GM21528 (cell line): ENCODE measurements around the gene NXPH4.

Source experiments
- ATAC-seq: cut with Tn5 transposase; IDR thresholded peaks from one replicate; pipeline ENCODE4 v1.9.1; 2021; ENCODE audit warnings: mild to moderate bottlenecking, moderate library complexity; ENCODE audit not compliant: unreplicated experiment, low FRiP score

The NXPH4 gene

DNA sequence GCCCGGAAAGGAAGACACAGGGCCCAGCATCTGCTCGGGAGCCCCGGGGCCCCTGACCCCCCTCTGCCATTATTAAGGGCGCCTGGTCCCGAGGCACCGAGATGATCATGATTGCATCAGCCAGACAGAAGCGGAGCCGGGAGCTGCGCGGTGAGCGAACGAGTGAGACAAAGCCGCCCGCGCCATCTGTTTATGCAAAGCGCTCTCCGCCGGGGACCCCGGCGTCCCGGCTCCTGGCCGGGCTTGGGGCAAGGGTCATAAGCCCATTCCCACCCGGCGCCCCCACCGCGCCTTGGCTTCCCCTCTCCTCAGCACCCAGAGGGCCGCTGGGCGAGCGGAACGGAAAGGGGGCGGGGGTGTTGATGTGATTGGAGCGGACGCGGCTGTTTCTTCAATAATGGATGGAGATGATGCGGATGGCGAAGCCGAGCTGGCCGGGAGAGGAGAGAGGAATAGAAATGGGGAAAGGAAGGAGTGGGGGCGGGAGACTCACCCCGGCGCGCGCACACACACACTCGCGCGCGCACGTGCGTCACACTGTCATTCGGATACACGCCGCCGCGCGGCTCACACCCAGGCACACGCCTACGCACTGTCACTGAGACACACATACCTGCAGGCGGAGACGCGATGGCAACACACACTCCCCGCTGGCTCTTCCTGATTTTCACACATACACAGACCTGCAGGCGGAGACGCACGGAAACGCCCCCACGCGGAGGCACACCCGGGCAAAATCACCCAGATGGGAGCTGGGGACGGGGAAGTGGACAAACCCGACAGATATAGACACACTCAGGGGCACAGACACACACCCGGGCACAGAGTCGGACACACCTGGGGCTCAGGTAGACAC lies 23.7 kb downstream of the NXPH4 start:
- ATAC-seq, result no peak

DNA sequence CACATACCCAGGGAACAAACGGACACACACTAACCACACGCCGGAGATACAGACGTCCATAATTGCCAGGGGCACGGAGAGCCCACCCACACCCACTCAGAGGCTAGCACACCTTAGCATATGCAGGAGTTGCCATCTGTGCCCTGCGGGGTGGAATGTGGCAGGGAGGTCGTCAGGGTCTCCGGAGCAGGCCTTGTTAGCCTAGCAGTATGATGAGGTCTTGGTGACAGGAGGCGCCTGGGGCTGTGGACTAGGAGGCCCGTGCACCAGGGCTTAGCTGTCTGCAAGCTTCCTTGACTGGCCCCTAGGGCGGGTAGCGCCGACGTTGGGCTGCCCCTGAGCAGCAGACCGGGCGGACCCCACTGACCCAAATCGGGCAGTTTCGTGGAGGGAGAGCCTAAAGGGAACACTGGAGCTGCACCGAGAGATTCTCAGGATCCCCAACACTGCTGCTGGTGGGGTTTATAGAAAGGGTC lies 24.4 kb downstream of the NXPH4 start:
- no peak for ATAC-seq

DNA sequence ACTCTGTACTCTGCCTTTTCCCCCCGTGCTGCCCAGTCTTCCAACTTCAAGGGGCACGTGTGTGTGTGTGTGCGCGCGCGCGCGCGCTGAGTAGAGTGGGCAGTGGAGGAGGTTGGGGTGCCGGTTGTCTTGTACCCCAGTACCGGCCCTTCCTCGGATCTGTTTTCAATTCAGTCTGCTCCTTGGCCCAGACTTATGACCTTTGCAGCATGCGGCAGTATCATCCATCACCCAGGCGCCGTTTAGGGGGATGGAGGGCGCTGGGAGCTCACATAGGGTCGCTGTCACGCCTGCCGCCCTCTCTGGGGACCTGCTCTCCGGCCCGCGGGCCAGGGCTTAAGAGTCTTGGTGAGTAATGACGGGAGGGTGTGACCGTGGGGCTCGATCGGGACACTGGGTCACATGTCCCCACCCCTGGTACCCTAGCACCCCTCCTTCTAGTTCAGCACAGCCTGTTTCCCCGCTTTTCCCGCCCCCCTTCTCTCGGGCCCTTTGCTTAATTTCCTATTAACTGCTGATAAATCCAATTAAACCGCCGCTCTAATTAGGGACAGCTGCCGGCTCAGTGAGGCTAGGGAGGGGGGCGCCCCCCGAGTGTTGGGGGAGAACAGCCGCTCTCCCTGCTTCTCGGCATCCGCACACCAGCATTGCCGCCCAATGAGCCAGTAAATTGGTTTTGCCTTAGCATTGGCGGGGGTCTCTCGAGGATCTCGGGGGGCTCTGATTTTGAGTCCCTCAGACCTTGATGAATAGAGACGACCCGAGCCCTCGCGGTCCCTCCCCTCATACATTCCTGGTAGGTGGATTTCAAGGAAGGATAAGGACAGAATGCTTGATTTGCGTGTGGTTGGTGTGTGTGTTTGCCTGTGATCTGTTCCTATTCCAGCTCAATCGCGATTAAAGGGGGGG lies 25.1 kb downstream of the NXPH4 start:
- ATAC-seq, result no peak

DNA sequence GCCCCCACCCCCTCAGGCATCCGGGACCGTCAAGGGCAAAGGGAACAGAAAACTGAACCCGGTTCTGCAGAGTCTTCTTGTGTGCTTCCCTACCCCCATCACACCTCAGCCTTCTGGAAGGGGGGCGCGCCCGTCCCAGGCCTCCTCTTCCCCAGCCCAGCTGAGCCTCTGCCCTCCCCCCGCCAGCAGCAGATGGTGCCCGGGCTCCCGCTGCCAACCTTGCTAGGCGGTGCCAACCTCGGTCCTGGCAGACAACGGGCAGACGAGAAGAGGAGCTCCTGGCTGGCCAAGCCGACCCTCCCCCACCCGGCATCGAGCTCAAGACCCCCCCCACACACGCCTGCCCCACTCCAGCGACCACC lies 25.7 kb downstream of the NXPH4 start:
- no peak for ATAC-seq

DNA sequence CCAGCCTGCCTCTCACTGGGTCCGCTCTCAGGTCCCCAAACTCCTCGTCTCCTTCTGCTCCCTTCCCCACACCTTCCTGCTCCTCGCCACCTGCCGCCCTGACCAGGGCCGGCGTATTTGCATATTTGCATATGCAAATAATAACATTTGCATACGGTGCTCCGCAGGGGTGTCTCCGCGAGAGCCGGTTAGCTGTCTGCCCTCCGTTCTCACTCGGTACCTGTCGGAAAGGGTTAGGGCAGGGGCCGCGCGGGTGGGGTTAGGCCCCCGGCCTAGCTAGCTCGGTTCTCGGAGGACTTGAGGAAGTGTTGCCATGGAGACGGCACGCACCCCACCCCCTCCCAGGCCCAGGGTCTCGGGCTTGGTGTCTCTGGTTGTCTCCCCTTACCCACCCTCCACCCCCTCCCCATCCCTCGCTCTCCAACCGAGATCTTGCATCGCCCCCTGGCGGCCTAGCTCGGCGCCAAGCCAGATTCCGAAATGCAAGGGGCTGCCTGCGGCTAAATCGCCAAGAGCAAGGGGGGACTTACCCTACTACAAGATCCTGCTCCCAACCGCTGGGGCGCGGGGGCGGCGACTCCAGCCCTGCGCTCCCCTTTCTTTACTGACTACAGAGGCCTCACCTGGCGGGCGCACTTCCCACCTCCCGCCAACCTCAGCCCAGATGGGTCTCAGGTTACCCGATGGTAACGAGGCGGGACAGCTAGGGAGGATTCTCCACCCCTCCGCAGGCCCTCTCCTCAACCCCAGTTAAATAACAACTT lies 26.3 kb downstream of the NXPH4 start:
- ATAC-seq, result no peak

DNA sequence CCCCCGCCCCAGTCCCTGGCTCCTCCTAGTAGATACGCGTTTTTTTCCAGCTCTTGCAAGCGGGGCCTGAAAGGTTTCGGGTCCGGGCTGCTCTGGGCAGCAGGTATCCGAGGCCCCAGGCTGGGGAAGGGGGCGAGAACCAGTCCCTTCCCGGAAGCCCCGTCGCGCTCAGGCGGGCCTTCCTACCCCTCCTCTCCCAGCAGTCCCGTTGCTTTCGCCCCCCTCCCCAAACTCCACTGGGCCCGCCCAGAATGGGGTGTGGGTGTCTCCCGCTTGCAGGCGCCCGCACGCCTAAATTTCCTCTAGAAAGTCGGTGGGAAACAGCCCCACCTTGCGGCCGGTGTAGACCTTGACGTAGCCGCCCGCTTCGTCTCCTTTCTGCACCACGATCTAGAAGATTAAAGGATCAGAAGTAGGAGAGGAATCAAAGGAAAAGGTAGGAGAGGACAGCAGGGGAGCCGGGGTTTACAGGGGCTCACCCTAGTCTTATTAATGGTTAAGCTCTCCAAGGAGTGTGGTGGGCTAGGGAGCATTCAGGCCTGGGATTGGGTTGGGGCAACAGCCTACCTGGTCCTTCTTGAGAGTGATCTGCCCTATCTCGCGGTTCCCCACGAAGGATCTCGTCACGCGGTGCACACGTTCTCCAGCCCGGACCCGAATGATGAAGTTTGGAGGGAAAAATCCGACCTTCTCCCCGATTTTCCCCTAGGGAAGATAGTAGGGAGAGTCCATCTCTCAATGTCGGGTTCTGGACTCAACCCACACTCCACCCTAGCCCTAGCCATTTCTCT lies 27.1 kb downstream of the NXPH4 start:
- ATAC-seq, result no peak

DNA sequence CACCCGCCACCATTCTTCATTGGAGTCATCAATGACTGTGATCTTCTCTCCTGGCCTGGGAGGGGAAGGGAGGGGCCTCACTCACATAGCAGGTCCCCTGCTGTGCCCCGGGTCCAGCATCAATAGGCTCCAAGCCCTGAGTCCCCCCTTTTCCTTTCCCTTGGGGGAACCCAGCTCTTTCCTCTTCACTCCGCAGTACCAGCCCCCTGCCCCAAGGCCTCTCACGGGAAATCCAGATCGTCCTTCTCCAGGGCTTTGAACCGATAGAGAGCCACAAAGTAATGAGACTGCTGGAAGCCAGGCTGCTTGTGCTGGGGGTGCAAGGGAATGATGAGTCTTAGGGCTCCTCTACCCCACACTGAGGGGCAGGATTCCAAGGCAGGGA lies 27.7 kb downstream of the NXPH4 start:
- ATAC-seq, result no peak

DNA sequence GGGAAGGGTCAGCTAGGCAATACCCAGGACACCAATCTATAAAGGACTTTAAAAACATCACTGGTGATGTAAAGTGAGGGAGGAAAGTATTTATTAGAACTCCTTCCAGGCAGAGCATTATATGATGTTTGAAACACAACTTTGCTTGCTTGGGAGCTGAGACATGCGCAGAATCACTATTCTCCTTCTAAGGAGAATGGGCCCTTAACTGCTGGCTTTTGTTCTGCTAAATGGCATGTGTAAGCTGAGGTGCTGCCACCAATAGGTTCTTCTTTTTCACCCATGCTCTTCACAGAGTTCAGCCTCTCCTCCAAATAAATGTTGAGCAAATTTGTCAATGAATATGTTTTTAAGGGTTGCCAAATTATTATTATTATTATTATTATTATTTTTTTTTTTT lies 30.4 kb downstream of the NXPH4 start:
- no peak for ATAC-seq

DNA sequence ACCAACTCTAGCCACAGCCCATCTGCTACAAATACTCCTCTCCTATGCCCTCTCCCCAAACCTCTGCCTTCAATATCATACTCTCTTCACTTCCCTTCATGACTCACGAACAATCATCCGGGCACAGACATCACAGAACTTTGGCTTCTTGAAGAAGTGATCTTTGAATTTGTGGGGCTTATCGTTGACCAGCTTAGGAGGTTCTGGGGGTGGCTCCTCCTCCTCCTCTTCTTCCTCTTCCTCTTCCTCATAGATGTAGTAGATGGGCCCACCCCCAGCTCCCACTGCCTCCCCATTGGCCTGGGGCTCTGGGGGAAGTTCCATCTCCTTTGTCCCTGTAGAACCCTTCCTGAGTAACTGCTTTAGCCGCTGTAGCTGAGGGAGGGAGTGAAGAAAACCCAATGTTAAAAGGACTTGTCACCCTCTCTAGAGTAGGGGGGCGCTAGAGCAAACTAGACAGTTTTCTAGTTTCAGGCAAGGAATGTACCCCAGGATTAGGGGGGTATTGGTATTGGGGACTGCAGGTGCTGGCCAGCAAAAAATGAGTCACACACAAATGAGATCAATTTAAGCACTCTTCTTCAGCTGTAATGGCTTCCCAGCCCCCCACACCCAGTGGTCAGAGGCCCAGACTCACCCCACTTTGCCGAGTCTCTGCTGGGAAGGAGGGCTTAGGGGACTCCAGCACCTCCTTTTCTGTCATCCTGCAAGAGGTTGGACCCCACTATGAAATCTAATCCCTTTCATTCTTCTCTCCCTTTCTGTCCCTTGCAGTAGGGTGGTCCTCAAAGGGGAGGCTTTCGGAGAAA lies 32.5 kb downstream of the NXPH4 start:
- no peak for ATAC-seq

DNA sequence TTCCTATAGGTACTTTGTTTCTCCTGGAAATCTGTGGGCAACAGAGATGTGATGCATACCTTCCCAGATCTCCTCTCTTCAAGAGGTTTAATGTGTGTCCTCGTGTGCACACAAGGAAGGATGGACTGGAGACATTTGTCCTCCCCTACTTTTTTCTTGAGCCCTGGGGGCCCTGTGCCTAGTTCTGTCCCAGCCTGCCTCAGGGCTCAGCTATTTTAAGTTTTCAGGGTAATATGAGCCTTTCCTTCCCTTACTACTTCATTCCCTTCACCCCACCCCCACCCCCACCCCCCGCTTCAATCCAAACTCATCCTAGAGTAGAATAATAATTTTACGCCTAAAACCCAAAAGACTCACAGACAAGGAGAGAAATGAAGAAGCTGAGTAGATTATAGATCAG lies 33.9 kb downstream of the NXPH4 start:
- ATAC-seq, result no peak

DNA sequence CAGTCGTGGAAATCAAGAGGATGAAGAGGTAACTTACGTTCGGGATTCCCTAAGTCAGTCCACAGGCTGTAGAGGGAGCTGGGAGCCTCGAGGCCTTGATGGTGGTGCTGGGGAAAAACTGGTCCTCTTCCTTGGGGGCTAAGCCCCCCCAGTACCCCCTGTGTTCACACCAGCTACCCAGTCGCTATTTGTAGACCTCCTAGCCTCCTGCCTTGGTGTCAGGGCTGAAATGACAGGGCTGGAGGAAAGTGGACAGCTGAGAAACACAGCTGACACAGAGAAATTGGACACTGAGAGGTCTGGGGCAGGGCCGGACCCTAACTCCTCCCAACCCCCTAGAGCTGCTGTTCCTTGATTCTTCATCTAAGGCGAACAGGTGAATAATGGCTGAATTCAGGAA lies 34.4 kb downstream of the NXPH4 start, which contains the start of gene STAC3:
Gene STAC3, minus strand, starts transcription at position 232 of the 400 bp plus-strand sequence. CDS start 1,551 bp downstream, outside the sequence.
- ATAC-seq, result no peak

DNA sequence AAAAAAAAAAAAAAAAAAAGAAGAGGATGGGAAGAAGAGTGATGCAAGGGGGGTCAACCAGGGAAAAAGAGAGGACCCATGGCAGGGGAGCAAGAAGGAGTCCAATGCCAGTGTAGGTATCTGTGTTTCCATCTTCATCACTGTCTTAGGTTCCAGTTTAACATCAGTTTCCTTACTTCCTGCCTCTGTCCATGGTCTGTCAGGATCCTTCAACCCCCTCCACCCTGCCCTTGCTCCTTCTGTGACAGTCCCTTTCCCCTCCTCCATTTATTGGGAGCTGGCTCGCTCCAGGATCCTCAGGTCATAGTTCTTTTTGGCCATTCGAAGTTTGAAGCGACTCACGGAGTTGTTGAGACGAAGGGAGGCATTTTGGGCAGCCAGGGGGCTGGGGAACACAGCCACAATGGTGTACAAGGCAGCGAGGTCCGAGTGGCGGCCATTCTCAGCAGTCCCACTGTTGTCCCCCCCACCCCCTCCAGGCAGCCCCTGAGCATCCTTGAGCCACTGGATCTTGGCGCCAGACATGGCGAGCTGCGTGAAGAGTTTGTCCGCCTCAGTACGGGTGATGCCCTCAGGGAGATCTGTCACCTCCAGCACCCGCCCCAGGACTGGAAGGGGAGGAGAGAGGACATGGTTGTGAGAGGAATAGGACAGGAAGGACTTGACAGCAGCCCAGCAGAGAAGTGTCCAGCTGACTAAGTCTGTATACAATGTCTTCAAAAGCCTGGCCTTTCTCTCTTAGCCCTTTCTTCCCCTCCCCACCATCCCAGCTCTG lies 38.1 kb downstream of the NXPH4 start:
- ATAC-seq, result no peak

DNA sequence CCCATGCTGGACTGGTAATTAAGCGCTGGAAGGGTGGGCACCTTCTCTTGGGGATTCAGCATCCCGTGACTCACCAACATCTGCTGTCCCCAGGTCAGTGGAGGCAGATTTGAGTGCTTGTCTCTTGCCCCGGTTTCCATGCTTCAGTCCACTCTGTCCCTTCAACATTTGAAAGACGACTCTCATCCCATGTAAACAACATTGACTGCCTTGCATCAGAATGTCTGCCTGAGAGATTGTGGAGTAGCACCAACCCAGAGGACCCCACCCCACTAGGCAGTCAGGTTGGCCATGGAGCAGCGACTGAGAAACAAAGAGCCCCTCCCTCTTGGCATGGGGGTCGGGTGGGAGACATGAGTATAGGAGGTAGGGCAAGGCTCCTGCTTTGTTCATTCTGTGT lies 39.3 kb downstream of the NXPH4 start:
- no peak for ATAC-seq

DNA sequence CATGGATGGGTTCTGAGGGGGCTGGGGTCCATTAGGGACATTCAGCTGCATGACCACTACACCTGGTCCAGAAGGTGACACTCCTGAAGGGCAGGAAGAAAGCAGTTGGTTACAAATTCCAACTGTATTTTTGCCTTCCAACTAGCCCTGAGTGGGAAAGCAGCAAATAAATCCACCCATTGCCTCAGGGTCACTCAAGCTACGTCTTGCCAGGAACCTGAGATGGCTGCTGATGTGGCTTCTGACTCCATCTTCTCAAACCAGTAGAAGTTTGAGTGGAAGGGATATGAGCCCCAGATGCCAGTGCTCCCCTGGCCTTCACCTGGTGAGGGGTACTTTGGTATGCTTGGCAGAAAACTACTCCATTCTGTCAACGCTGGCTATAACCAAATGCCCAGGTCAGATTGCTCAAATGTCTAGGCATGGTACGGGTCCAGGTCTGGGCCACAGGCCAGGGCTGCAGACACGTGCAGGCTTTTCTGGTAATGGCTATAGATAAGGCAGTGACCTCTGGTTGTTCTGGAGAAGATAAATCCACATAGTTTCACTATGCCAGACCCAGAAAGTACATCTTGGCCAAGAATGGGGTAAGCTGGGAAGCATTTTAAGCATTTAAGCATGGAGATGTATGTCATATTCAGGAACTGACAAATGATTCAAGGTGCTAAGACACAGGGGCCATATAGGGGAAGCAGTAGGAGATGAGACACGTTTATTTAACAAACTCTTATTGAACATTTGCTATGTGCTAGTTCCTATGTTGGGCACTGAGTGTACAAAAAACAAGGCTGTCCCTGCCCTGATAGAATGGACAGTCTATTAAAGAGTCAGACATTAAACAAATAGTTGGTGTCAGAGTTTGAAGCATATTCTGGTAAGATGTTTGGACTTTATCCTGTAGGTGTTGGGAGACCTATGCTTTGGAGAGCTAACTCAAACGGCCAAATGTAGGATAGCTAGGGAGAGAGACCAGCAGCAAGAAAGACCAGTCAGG lies 42.7 kb downstream of the NXPH4 start:
- no peak for ATAC-seq

DNA sequence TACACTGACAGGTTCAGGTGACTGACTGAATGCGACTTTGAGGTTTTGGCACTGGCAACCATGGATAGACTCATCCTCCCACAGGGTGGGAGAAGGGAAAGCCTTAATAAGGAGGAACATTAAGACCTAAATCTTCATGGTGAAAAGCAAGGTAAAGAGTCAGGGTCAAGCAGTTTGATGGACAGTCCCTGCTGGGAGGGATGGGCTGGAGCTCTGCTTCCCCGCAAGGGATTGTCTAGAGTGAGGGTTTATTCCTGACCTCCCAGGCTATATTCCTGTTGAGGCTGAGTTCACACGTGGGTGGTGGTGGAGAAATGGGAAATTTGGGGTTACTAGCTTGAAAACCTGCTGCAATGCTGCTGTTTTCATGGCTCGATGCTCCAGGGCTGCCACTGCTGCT lies 43.8 kb downstream of the NXPH4 start:
- no peak for ATAC-seq

DNA sequence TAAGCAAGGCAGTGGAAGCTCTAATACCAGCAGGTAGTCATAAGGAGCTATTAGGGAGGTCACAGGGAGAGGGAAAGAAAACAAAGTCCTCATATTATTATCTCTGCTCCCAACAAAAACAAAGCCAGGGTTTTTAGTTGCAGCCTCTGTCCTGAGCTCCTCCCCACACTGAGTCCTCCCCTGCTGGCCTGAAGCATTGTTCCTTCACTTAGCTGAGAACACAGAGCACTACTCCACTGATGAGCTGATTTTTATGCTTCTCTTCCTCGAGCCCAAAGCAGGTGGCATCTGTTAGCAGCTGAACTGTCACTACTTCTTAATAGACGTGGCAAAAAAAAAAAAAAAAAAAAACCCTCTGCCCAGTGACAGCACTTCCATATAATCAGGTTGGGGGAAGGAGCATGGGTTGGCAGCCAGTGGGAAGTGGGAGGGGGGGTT lies 44.9 kb downstream of the NXPH4 start:
- no peak for ATAC-seq
